CD4-positive, CD25-positive, alpha-beta regulatory T cell (primary cell): ENCODE measurements around the gene MTMR3. TPM values are rescaled to one million over a fixed set of nuclear protein-coding genes. Genes with fewer than 3 reads are reported as not detected.

ENCODE experiments used
- ATAC-seq, 2 donors: fragments of 150-1000 bp; cut with Tn5 transposase; one replicate each; pipeline ENCODE4 v1.10.0; 2021; ENCODE audit warnings: low read depth in 2 of 2, moderate number of reproducible peaks in 2 of 2, moderate library complexity in 1 of 2
- DNase-seq, 3 donors: peaks; one replicate each; pipeline versions ENCODE4 v3.0.0 to v3.0.0-alpha.2; 2012 to 2022; ENCODE audit warnings: mixed read lengths in 1 of 3
- H3K27ac ChIP-seq: one replicate; pipeline ENCODE4 v1.7.0; 2013; ENCODE audit warnings: mild to moderate bottlenecking, low read length; ENCODE audit not compliant: insufficient read depth, poor library complexity, severe bottlenecking
- H3K27me3 ChIP-seq: one replicate; pipeline ENCODE4 v1.7.0; 2013; ENCODE audit warnings: low read length; ENCODE audit not compliant: control insufficient read depth, insufficient read depth
- H3K36me3 ChIP-seq: one replicate; pipeline ENCODE4 v1.7.0; 2013; ENCODE audit warnings: mild to moderate bottlenecking, low read length, moderate library complexity; ENCODE audit not compliant: control insufficient read depth, insufficient read depth
- H3K4me1 ChIP-seq: 2 replicates; pipeline ENCODE4 v1.7.0; 2013; ENCODE audit warnings: mild to moderate bottlenecking, low read length; ENCODE audit not compliant: insufficient read depth, control insufficient read depth, poor library complexity, severe bottlenecking
- H3K4me3 ChIP-seq: one replicate; pipeline ENCODE4 v1.7.0; 2013; ENCODE audit warnings: low read depth, mild to moderate bottlenecking, low read length, moderate library complexity
- H3K9me3 ChIP-seq, 2 experiments: 1 replicate in 1 of 2; 2 replicates in 1 of 2; pipeline ENCODE4 v1.7.0; 2013; ENCODE audit warnings: low read length in 2 of 2, mild to moderate bottlenecking in 1 of 2, moderate library complexity in 1 of 2; ENCODE audit not compliant: control insufficient read depth in 2 of 2
- H3K27ac Mint-ChIP-seq, 3 donors: one replicate each; pipeline ENCODE4 v1.8.0; 2020 to 2022; ENCODE audit warnings: mild to moderate bottlenecking in 3 of 3, mixed read lengths in 3 of 3, moderate library complexity in 2 of 3
- H3K27me3 Mint-ChIP-seq: one replicate; pipeline ENCODE4 v1.8.0; 2022; ENCODE audit warnings: mild to moderate bottlenecking, mixed read lengths
- H3K36me3 Mint-ChIP-seq: one replicate; pipeline ENCODE4 v1.8.0; 2020; ENCODE audit warnings: mixed read lengths
- H3K4me1 Mint-ChIP-seq, 4 donors: one replicate each; pipeline ENCODE4 v1.8.0; 2020 to 2022; ENCODE audit warnings: mixed read lengths in 4 of 4, mild to moderate bottlenecking in 1 of 4
- H3K4me3 Mint-ChIP-seq, 4 donors: one replicate each; pipeline ENCODE4 v1.8.0; 2020 to 2022; ENCODE audit warnings: mild to moderate bottlenecking in 4 of 4, mixed read lengths in 4 of 4, moderate library complexity in 3 of 4
- H3K9me3 Mint-ChIP-seq, 7 donors: one replicate each; pipeline ENCODE4 v1.8.0; 2020 to 2022; ENCODE audit warnings: mixed read lengths in 7 of 7, mild to moderate bottlenecking in 3 of 7, moderate library complexity in 2 of 7
- polyA plus RNA-seq, 4 donors: library from polyadenylated mRNA; unstranded; fragments of 300-500 nt; fragmentation: Illumina TruSeq; gene quantifications; one replicate each; pipeline ENCODE4 v1.2.3, GENCODE V29; 2021
- total RNA-seq: library from RNA; stranded (reverse); gene quantifications from one replicate; pipeline ENCODE4 v1.2.3, GENCODE V29; 2022

The MTMR3 gene
- total and polyA plus RNA-seq, 5 donors from 2014 or later, result 14.3 to 64.4 (median 19.1) TPM

DNA sequence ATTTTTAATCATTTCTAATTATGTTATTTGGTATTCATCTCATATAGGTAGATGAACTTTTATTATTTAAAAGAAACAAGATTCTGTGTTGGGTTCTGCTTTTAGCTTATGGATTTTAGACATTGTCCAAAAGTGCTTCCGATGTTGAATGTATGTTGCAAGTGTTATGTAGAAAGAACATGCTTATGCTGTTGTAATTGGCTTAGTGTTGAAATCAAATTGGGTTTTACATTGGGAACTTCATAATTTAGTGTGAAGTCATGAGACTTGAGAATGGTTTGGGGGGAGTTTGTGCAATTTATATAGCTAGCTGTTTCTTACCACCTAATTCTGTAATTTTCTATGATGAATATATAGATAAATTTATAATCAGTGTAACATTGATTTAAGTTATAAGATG, 3.6 kb downstream of the MTMR3 start:
- Histone ChIP-seq H3K27ac (no peak overlapping the region), H3K36me3 (no peaks in the 10 kb centered on the region), H3K4me1 (peaks cover 39% of the 10 kb centered on the region), H3K27me3 (no peaks in the 10 kb centered on the region), H3K9me3 (no peaks in the 10 kb centered on the region), H3K4me3 (no peak overlapping the region)
- peaks cover 0 to 24% (median 18%) of the 10 kb centered on the region in 4 donors for H3K4me1 Mint-ChIP-seq
- H3K27me3 Mint-ChIP-seq, result peaks cover 5% of the 10 kb centered on the region
- no peak for DNase-seq
- H3K36me3 Mint-ChIP-seq, result no peaks in the 10 kb centered on the region
- H3K27ac Mint-ChIP-seq, result no peak overlapping the region
- H3K4me3 Mint-ChIP-seq, result no peak overlapping the region
- no peaks in the 10 kb centered on the region for H3K9me3 Mint-ChIP-seq
- ATAC-seq, result no peak

DNA sequence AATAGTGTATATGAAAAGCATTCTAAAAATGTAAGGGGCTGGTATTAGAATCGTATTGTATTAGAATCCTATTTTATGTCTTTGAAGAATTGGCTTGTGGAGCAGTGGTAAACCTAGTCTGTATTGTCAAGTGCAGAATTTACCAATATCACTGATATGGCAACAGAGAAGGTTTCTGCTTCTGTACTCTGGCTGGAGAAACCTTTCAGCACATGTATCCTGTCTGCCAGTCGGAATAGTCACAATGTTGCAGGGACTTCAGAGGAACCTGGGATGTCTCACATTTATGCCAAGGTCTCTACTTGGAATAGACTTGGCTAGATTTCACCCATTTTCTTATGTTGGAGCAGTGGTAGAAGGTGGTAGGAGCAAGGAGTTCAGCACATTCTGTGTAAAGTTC, 4.4 kb downstream of the MTMR3 start:
- no peak overlapping the region for H3K27ac Mint-ChIP-seq
- no peak overlapping the region for H3K27ac ChIP-seq
- DNase-seq (no peak), ATAC-seq (no peak)
- no peak overlapping the region for H3K4me3 ChIP-seq
- H3K4me1 ChIP-seq, result peaks cover 42% of the 10 kb centered on the region
- no peaks in the 10 kb centered on the region for H3K9me3 Mint-ChIP-seq
- no peaks in the 10 kb centered on the region for H3K36me3 Mint-ChIP-seq
- no peaks in the 10 kb centered on the region for H3K36me3 ChIP-seq
- no peaks in the 10 kb centered on the region for H3K9me3 ChIP-seq
- peaks cover 4 to 31% (median 19%) of the 10 kb centered on the region in 4 donors for H3K4me1 Mint-ChIP-seq
- H3K27me3 ChIP-seq, result no peaks in the 10 kb centered on the region
- no peak overlapping the region for H3K4me3 Mint-ChIP-seq
- H3K27me3 Mint-ChIP-seq, result no peaks in the 10 kb centered on the region

DNA sequence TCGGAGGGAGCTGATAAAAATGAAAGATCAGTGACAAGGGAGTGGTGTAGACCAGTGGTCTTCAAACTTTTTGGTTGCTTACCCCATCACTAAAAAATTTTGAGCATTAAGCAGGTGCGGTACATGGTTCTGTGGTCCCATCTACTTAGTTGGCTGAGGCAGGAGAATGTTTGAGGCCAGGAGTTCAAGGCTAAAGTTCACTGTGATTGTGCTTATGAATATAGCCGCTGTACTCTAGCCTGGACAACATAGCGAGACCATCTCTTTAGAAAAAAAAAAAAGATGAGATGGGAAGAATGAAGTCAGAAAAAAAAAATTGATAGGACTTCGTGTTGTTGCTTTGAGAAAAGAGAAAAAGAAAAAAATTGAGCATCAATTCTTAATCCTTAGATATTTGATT, 7.8 kb downstream of the MTMR3 start:
- Histone ChIP-seq H3K9me3 (no peaks in the 10 kb centered on the region), H3K4me3 (no peak overlapping the region), H3K27me3 (no peaks in the 10 kb centered on the region), H3K36me3 (no peaks in the 10 kb centered on the region), H3K27ac (no peak overlapping the region), H3K4me1 (peaks cover 15% of the 10 kb centered on the region)
- peaks cover 20 to 50% (median 33%) of the 10 kb centered on the region in 4 donors for H3K4me1 Mint-ChIP-seq
- H3K36me3 Mint-ChIP-seq, result peaks cover 3% of the 10 kb centered on the region
- ATAC-seq, result no peak
- no peaks in the 10 kb centered on the region for H3K9me3 Mint-ChIP-seq
- no peaks in the 10 kb centered on the region for H3K27me3 Mint-ChIP-seq
- no peak overlapping the region for H3K4me3 Mint-ChIP-seq
- DNase-seq, result no peak
- H3K27ac Mint-ChIP-seq, result no peak overlapping the region

DNA sequence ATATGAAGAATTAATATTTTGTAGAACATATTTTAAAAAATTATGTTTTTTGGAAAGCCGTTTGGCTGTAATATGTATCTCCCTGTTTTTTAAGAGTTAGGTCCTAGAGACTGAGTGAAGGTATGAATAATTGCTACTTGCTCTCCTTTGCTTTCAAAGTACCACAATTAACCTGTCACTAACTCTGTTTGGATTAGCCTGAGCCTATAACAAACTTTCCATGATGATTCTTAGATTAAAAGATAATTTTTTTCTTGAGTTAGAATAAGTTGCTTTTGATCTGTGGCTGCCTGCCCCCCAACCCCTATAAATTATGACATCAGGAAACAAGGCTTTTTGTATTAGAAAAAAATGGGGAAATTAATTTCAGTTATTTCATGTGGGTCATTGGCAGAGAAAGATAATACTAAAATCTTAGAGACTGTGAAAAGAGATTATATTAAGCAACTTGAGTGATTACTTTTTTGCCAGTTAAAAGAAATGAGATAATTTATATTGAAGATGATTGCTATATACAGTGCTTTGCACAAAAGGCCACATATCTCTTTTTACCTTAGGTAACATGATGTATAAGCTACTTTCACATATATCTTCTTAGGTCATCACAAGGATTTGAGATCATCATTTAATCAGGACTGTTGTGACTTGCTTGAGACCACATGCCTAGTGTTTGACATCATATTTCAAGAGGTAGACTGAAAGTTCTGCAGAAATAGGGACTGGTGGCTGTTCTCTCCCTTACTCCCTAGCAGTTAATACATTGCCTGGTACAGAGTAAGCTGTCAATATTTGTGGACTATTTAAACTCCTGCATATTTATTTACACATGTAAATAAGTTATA, 9.6 kb downstream of the MTMR3 start:
- no peaks in the 10 kb centered on the region for H3K9me3 ChIP-seq
- H3K27ac ChIP-seq, result no peak overlapping the region
- peaks cover 3% of the 10 kb centered on the region for H3K4me1 ChIP-seq
- no peak for DNase-seq
- no peak for ATAC-seq
- H3K36me3 ChIP-seq, result no peaks in the 10 kb centered on the region
- H3K27ac Mint-ChIP-seq, result peak overlapping the region in 1 of 3 donors; percentile 11
- H3K9me3 Mint-ChIP-seq, result no peaks in the 10 kb centered on the region
- no peaks in the 10 kb centered on the region for H3K27me3 ChIP-seq
- H3K36me3 Mint-ChIP-seq, result peaks cover 3% of the 10 kb centered on the region
- no peaks in the 10 kb centered on the region for H3K27me3 Mint-ChIP-seq
- peaks cover 20 to 55% (median 35%) of the 10 kb centered on the region in 4 donors for H3K4me1 Mint-ChIP-seq
- no peak overlapping the region for H3K4me3 ChIP-seq
- H3K4me3 Mint-ChIP-seq, result no peak overlapping the region

DNA sequence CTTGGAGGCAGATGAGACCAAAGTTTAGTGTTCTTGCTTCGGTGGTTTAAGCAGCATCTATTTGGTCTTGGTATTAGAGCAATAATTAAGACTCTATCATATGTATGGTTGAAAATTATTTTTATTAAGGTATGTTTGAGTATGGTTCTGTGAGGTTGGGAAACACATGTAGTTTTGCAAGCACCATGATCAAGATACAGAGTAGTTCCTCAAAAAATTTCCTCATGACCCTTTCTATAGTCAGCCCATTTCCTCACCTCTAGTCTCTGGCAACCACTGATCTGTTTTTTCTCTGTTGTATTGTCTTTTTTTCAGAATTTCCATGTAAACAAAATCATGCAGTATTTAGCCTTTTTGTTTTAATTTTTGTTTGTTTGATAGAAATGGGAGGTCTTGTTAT, 18.4 kb downstream of the MTMR3 start:
- DNase-seq (no peak), ATAC-seq (no peak)
- no peaks in the 10 kb centered on the region for H3K4me1 ChIP-seq
- peaks cover 22 to 53% (median 39%) of the 10 kb centered on the region in 4 donors for H3K4me1 Mint-ChIP-seq
- H3K36me3 Mint-ChIP-seq, result no peaks in the 10 kb centered on the region
- H3K4me3 ChIP-seq, result no peak overlapping the region
- no peak overlapping the region for H3K4me3 Mint-ChIP-seq
- no peaks in the 10 kb centered on the region for H3K27me3 Mint-ChIP-seq
- H3K27ac ChIP-seq, result no peak overlapping the region
- no peaks in the 10 kb centered on the region for H3K27me3 ChIP-seq
- no peak overlapping the region for H3K27ac Mint-ChIP-seq
- H3K9me3 ChIP-seq, result no peaks in the 10 kb centered on the region
- no peaks in the 10 kb centered on the region for H3K36me3 ChIP-seq
- H3K9me3 Mint-ChIP-seq, result no peaks in the 10 kb centered on the region

DNA sequence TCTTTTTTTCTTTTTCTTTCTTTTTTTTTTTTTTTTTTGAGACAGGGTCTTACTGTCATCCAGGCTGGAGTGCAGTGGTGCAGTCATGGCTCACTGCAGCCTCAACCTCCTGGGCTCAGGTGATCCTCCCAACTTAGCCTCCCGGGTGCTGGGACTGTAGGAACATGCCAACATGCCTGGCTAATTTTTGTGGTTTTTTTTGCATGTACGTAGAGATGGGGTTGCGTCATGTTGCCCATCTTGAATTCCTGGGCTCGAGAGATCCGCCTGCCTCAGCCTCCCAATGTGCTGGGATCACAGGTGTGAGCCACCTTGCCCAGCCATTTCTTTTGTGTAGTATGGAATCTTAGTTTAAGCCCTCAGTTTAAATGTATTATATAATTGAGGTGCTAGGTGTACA, 20.4 kb downstream of the MTMR3 start:
- no peak overlapping the region for H3K27ac ChIP-seq
- no peaks in the 10 kb centered on the region for H3K9me3 ChIP-seq
- H3K36me3 Mint-ChIP-seq, result no peaks in the 10 kb centered on the region
- no peaks in the 10 kb centered on the region for H3K36me3 ChIP-seq
- no peak for ATAC-seq
- no peak overlapping the region for H3K27ac Mint-ChIP-seq
- peaks cover 29 to 59% (median 50%) of the 10 kb centered on the region in 4 donors for H3K4me1 Mint-ChIP-seq
- H3K9me3 Mint-ChIP-seq, result no peaks in the 10 kb centered on the region
- H3K27me3 Mint-ChIP-seq, result no peaks in the 10 kb centered on the region
- H3K4me3 Mint-ChIP-seq, result no peak overlapping the region
- H3K27me3 ChIP-seq, result no peaks in the 10 kb centered on the region
- no peaks in the 10 kb centered on the region for H3K4me1 ChIP-seq
- no peak overlapping the region for H3K4me3 ChIP-seq
- DNase-seq, result no peak

DNA sequence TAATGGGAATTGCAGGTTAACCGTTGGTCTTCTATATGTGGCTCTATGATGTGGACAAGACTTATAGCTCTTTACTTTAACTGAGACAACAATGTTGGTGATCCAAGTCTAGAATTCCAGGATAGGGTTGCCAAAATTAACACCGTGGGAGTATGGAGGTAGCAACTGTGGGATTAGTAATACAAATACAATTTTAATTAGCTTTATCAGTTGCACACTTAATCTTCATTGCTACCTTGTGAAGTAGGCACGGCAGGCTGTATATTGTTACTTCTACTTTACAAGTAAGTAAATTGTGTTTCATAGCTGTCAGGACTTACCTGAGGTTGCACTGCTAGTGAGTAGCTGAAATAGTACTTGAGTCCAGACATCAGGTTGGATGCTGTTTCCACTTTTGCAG, 21.0 kb downstream of the MTMR3 start:
- H3K27me3 Mint-ChIP-seq, result no peaks in the 10 kb centered on the region
- Histone ChIP-seq H3K36me3 (no peaks in the 10 kb centered on the region), H3K4me3 (no peak overlapping the region), H3K27me3 (no peaks in the 10 kb centered on the region), H3K4me1 (no peaks in the 10 kb centered on the region), H3K9me3 (no peaks in the 10 kb centered on the region), H3K27ac (no peak overlapping the region)
- H3K4me1 Mint-ChIP-seq, result peaks cover 23 to 57% (median 52%) of the 10 kb centered on the region in 4 donors
- ATAC-seq (no peak), DNase-seq (no peak)
- H3K9me3 Mint-ChIP-seq, result no peaks in the 10 kb centered on the region
- H3K36me3 Mint-ChIP-seq, result peaks cover 1% of the 10 kb centered on the region
- no peak overlapping the region for H3K27ac Mint-ChIP-seq
- no peak overlapping the region for H3K4me3 Mint-ChIP-seq
